ENCODE results near the gene LHX6.

DNA sequence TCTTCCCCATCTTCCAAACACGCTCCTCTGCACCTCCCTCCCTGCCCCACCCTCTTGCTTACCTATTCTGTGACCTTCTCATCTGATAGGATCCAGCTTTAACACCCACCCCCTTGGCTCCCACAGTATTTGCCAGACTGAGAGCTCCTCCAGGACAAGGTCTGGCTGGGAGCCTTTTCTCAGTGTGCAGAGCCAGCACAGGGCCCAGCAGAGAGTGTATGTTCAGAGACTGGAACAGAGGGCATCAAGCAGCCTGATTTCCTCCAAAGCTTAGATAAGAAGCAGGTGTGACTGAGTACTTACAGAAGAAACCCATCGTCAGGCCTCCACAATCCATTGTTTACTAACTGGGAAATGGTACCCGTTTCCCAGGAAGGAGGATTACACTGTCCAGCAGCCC, 26.6 kb downstream of the LHX6 start:
- TF ChIP-seq CTCF (IDR thresholded peaks at IDR 0.05) (no peak), POLR2A (IDR thresholded peaks at IDR 0.05) (no peak)
